Measurements from ENCODE around the gene GRAMD2B. TPM values are rescaled to one million over a fixed set of nuclear protein-coding genes. Genes with fewer than 3 reads are reported as not detected.
A peak's percentile ranks its signal among the peaks of the same experiment; 100 is the strongest.

Gene GRAMD2B
- total and polyA plus RNA-seq, 5 donors from 2014 or later: 6.5 to 16.8 (median 8.1) TPM

DNA sequence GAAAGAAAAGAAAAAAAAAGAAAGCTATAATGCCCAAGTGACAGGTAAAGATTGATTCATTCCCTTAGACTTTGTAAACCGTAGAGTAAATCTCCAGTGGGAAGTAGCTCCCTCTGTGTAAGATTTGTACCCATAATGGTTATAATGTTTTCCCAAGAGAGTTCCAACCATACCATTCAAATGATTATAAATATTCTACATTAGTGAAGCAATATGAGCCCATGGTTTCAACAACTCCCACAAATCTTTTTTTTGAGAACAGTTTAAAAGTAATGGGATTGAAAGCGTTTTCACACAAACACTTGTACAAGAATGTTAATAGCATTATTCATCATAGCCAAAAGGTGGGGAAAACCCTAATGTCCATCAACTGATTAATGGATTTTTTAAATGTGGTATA lies 58.0 kb downstream of the GRAMD2B start:
- Histone ChIP-seq H3K4me3 (ENCODE audit: low read depth, low read length) (no peak overlapping the region), H3K27ac (ENCODE audit: insufficient read depth, low read length, poor library complexity, severe bottlenecking) (no peak overlapping the region), H3K27me3 (ENCODE audit: control insufficient read depth, insufficient read depth, low read length) (no peaks in the 10 kb centered on the region), H3K36me3 (ENCODE audit: control insufficient read depth, insufficient read depth, low read length) (peaks cover 31% of the 10 kb centered on the region), H3K9me3 (ENCODE audit: control insufficient read depth in 2 of 2, low read length in 2 of 2) (no peaks in the 10 kb centered on the region), H3K4me1 (ENCODE audit: control insufficient read depth, insufficient read depth, low read length, poor library complexity, severe bottlenecking) (no peaks in the 10 kb centered on the region)
- DNase-seq: no peak
- ATAC-seq (ENCODE audit: low read depth in 2 of 2): no peak
- no peaks in the 10 kb centered on the region for H3K9me3 Mint-ChIP-seq
- peaks cover 35% of the 10 kb centered on the region for H3K36me3 Mint-ChIP-seq
- H3K27ac Mint-ChIP-seq: no peak overlapping the region
- H3K27me3 Mint-ChIP-seq: no peaks in the 10 kb centered on the region
- H3K4me3 Mint-ChIP-seq: no peak overlapping the region
- peaks cover 0 to 4% (median under 1%) of the 10 kb centered on the region in 4 donors for H3K4me1 Mint-ChIP-seq

DNA sequence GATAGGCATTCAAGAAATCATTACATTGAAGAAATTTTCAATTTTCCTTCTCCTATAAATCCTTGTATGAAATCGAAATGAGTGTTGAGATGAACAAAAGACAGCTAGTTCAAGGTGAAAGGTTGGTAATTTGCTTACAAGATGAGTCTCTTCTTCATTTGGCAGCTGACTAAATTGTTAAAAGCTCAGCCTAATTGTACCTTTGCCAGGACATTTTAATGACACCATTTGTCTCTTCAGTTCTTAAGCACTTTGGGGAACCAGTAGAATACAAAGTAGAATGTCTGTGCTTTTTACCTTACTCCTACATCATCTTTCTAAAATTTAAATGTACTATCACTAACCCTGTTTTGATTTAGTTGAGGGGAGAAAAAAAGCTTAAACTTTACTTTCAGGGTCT lies 59.4 kb downstream of the GRAMD2B start:
- no peaks in the 10 kb centered on the region for H3K27me3 ChIP-seq (ENCODE audit: control insufficient read depth, insufficient read depth, low read length)
- H3K36me3 ChIP-seq (ENCODE audit: control insufficient read depth, insufficient read depth, low read length): peaks cover 43% of the 10 kb centered on the region

DNA sequence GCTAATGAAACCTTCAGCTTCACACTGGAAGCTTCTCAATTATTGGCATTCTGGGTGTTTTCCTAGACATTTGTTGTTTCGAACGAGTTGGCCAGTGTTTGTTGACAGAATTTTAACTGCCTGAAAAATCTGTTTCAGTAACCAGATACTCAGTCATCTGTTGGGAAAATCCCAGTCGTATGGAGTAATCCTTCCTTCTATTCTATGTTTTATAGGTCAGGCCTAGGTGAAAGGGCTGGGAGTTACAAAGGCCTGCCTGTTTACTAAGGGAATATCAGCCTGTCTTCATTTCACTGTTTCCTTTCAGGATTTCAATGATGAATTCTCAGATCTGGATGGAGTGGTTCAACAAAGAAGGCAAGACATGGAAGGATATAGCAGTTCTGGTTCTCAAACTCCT lies 59.9 kb downstream of the GRAMD2B start:
- peaks cover 0 to 4% (median 0%) of the 10 kb centered on the region in 4 donors for H3K4me1 Mint-ChIP-seq
- Histone ChIP-seq H3K4me3 (ENCODE audit: low read depth, low read length) (no peak overlapping the region), H3K9me3 (ENCODE audit: control insufficient read depth in 2 of 2, low read length in 2 of 2) (no peaks in the 10 kb centered on the region), H3K4me1 (ENCODE audit: control insufficient read depth, insufficient read depth, low read length, poor library complexity, severe bottlenecking) (no peaks in the 10 kb centered on the region), H3K27ac (ENCODE audit: insufficient read depth, low read length, poor library complexity, severe bottlenecking) (no peak overlapping the region), H3K36me3 (ENCODE audit: control insufficient read depth, insufficient read depth, low read length) (peaks cover 48% of the 10 kb centered on the region), H3K27me3 (ENCODE audit: control insufficient read depth, insufficient read depth, low read length) (no peaks in the 10 kb centered on the region)
- no peaks in the 10 kb centered on the region for H3K27me3 Mint-ChIP-seq
- ATAC-seq (ENCODE audit: low read depth in 2 of 2): no peak
- no peaks in the 10 kb centered on the region for H3K9me3 Mint-ChIP-seq
- H3K4me3 Mint-ChIP-seq: no peak overlapping the region
- peak overlapping the region in 1 of 3 donors; percentile 29 for H3K27ac Mint-ChIP-seq
- no peak for DNase-seq
- peaks cover 43% of the 10 kb centered on the region for H3K36me3 Mint-ChIP-seq

More for the DNA sequence above, 59.4 kb downstream of the GRAMD2B start:
- Mint-ChIP-seq H3K9me3 (no peaks in the 10 kb centered on the region), H3K36me3 (peaks cover 42% of the 10 kb centered on the region), H3K27me3 (no peaks in the 10 kb centered on the region), H3K27ac (peak overlapping the region in 1 of 3 donors; percentile 49), H3K4me3 (no peak overlapping the region), H3K4me1 (peaks cover 0 to 4% (median 0%) of the 10 kb centered on the region in 4 donors)
- Histone ChIP-seq H3K4me3 (ENCODE audit: low read depth, low read length) (no peak overlapping the region), H3K27ac (ENCODE audit: insufficient read depth, low read length, poor library complexity, severe bottlenecking) (no peak overlapping the region), H3K4me1 (ENCODE audit: control insufficient read depth, insufficient read depth, low read length, poor library complexity, severe bottlenecking) (no peaks in the 10 kb centered on the region), H3K9me3 (ENCODE audit: control insufficient read depth in 2 of 2, low read length in 2 of 2) (no peaks in the 10 kb centered on the region)
- DNase-seq (no peak), ATAC-seq (ENCODE audit: low read depth in 2 of 2) (no peak)

DNA sequence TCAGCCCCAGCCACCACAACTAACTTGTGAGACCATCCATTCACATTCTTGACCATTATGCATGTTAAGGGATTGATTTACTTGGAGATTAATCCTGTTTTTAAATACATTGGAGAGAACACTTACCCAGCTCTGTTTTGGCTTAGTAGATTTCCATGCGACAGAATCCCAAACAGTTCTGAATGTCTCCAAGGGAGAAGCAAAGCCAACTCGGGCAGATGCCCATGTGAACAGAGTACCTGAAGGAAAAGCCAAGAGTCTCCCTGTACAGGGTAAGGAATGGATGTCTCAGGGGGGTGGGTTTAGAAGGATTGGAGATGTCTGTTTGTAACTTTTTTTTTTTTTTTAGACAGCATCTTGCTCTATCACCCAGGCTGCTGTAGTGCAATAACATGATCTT lies 61.0 kb downstream of the GRAMD2B start:
- H3K27me3 Mint-ChIP-seq: no peaks in the 10 kb centered on the region

DNA sequence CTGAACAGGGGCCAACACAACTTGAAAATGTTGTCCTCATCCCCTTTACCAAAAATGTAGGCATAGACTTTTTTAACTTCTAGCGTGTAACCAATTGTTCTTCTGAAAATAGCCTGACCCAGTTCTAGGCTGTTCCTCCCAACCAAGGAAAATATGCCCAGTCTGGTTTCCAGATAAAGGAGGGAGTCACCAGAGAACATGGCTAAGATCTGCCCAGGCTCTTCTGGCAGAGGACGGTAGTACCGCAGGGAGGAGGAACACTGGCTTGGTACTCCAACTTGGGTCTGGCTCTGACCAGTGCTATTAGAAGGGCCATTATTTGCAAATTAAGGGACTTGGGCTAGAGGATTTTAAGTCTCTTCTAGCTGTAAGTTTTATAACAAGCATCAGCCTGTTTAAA lies 63.1 kb downstream of the GRAMD2B start:
- Histone ChIP-seq H3K9me3 (ENCODE audit: control insufficient read depth in 2 of 2, low read length in 2 of 2) (no peaks in the 10 kb centered on the region), H3K4me1 (ENCODE audit: control insufficient read depth, insufficient read depth, low read length, poor library complexity, severe bottlenecking) (no peaks in the 10 kb centered on the region), H3K4me3 (ENCODE audit: low read depth, low read length) (no peak overlapping the region), H3K27ac (ENCODE audit: insufficient read depth, low read length, poor library complexity, severe bottlenecking) (no peak overlapping the region), H3K36me3 (ENCODE audit: control insufficient read depth, insufficient read depth, low read length) (peaks cover 50% of the 10 kb centered on the region), H3K27me3 (ENCODE audit: control insufficient read depth, insufficient read depth, low read length) (no peaks in the 10 kb centered on the region)
- H3K9me3 Mint-ChIP-seq: no peaks in the 10 kb centered on the region
- DNase-seq (no peak), ATAC-seq (ENCODE audit: low read depth in 2 of 2) (no peak)
- H3K4me1 Mint-ChIP-seq: peaks cover 0 to 6% (median 0%) of the 10 kb centered on the region in 4 donors
- no peak overlapping the region for H3K4me3 Mint-ChIP-seq
- peaks cover 43% of the 10 kb centered on the region for H3K36me3 Mint-ChIP-seq
- no peak overlapping the region for H3K27ac Mint-ChIP-seq
- no peaks in the 10 kb centered on the region for H3K27me3 Mint-ChIP-seq

More for the DNA sequence above, 61.0 kb downstream of the GRAMD2B start:
- no peaks in the 10 kb centered on the region for H3K27me3 ChIP-seq (ENCODE audit: control insufficient read depth, insufficient read depth, low read length)
- Mint-ChIP-seq H3K4me1 (peaks cover 0 to 4% (median 0%) of the 10 kb centered on the region in 4 donors), H3K36me3 (peaks cover 52% of the 10 kb centered on the region), H3K4me3 (no peak overlapping the region), H3K9me3 (no peaks in the 10 kb centered on the region), H3K27ac (no peak overlapping the region)
- H3K36me3 ChIP-seq (ENCODE audit: control insufficient read depth, insufficient read depth, low read length): peaks cover 55% of the 10 kb centered on the region
- no peaks in the 10 kb centered on the region for H3K4me1 ChIP-seq (ENCODE audit: control insufficient read depth, insufficient read depth, low read length, poor library complexity, severe bottlenecking)
- ATAC-seq (ENCODE audit: low read depth in 2 of 2): no peak
- H3K4me3 ChIP-seq (ENCODE audit: low read depth, low read length): no peak overlapping the region
- no peaks in the 10 kb centered on the region for H3K9me3 ChIP-seq (ENCODE audit: control insufficient read depth in 2 of 2, low read length in 2 of 2)
- H3K27ac ChIP-seq (ENCODE audit: insufficient read depth, low read length, poor library complexity, severe bottlenecking): no peak overlapping the region
- DNase-seq: no peak

DNA sequence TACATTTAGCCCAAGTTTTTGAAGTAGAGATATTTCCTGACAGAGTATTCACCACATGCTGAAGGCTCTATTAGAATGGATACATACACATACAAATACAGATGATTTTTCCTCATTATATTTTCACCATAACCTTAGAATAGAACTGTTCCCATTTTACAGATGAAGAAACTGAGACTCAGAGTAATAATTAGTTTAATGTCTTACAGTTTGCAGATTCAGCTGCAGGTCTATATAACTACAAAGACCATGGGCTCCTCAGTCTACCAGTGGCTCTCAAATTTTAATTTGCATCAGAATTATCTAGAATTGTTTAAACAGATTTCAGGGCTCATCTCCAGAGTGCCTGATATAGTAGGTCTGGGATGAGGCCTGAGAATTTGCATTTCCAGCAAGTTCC lies 64.4 kb downstream of the GRAMD2B start:
- H3K4me3 ChIP-seq (ENCODE audit: low read depth, low read length): no peak overlapping the region
- no peaks in the 10 kb centered on the region for H3K9me3 ChIP-seq (ENCODE audit: control insufficient read depth in 2 of 2, low read length in 2 of 2)
- DNase-seq: no peak
- H3K4me1 Mint-ChIP-seq: peaks cover 0 to 9% (median 0%) of the 10 kb centered on the region in 4 donors
- no peaks in the 10 kb centered on the region for H3K4me1 ChIP-seq (ENCODE audit: control insufficient read depth, insufficient read depth, low read length, poor library complexity, severe bottlenecking)
- no peak overlapping the region for H3K27ac ChIP-seq (ENCODE audit: insufficient read depth, low read length, poor library complexity, severe bottlenecking)
- H3K27me3 Mint-ChIP-seq: no peaks in the 10 kb centered on the region
- no peak overlapping the region for H3K27ac Mint-ChIP-seq
- H3K4me3 Mint-ChIP-seq: no peak overlapping the region
- no peaks in the 10 kb centered on the region for H3K27me3 ChIP-seq (ENCODE audit: control insufficient read depth, insufficient read depth, low read length)
- no peaks in the 10 kb centered on the region for H3K9me3 Mint-ChIP-seq
- peaks cover 45% of the 10 kb centered on the region for H3K36me3 ChIP-seq (ENCODE audit: control insufficient read depth, insufficient read depth, low read length)
- ATAC-seq (ENCODE audit: low read depth in 2 of 2): no peak
- peaks cover 51% of the 10 kb centered on the region for H3K36me3 Mint-ChIP-seq

DNA sequence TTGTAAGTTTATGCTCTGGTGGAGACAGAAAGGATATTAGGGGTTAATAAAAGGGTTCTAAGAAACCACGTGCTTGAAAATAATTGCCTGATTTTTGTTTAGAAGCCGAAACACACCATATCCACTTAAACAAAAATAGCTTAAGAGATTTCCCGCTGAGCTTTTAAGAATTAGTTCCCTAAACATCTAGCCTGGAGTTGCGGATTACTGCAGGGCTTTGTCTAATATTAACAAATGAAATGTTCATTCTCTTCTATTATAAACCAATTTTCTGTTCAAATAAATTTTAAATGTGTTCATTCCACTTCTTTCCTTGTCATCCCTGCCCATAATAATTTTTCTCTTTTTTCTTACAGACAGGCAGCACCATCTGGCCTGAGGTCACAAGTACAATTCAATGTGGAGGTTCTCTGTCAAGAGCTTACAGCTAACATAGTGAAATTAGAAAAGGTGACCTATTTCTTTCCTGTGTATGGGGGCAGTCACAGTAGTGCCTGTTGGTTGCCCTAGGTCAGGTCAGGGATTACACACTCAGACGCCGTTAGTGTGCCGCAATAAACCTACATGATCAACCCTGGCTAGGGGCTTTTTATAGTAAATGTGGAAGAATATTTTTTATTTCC lies 65.3 kb downstream of the GRAMD2B start:
- H3K27ac Mint-ChIP-seq: peak overlapping the region in 1 of 3 donors; percentile 10
- peaks cover 40% of the 10 kb centered on the region for H3K36me3 ChIP-seq (ENCODE audit: control insufficient read depth, insufficient read depth, low read length)
- ATAC-seq (ENCODE audit: low read depth in 2 of 2) (no peak), DNase-seq (no peak)
- H3K9me3 Mint-ChIP-seq: no peaks in the 10 kb centered on the region
- H3K9me3 ChIP-seq (ENCODE audit: control insufficient read depth in 2 of 2, low read length in 2 of 2): no peaks in the 10 kb centered on the region
- H3K4me3 ChIP-seq (ENCODE audit: low read depth, low read length): no peak overlapping the region
- no peak overlapping the region for H3K4me3 Mint-ChIP-seq
- H3K27me3 Mint-ChIP-seq: no peaks in the 10 kb centered on the region
- H3K27me3 ChIP-seq (ENCODE audit: control insufficient read depth, insufficient read depth, low read length): no peaks in the 10 kb centered on the region
- no peak overlapping the region for H3K27ac ChIP-seq (ENCODE audit: insufficient read depth, low read length, poor library complexity, severe bottlenecking)
- H3K4me1 ChIP-seq (ENCODE audit: control insufficient read depth, insufficient read depth, low read length, poor library complexity, severe bottlenecking): no peaks in the 10 kb centered on the region
- H3K36me3 Mint-ChIP-seq: peaks cover 49% of the 10 kb centered on the region
- peaks cover 0 to 5% (median 0%) of the 10 kb centered on the region in 4 donors for H3K4me1 Mint-ChIP-seq

Measured in CD4-positive, CD25-positive, alpha-beta regulatory T cell (primary cell).